DMS79 (cell line): ENCODE measurements around the gene RAB7A.

ENCODE experiments used
- DNase-seq: peaks from one replicate; lab custom pipeline; 2025; lab: John Stamatoyannopoulos, UW

Gene RAB7A

GRCh38 chr3:128788268-128788869 is 62.4 kb downstream of the RAB7A start:
- DNase-seq: no peak

DNA sequence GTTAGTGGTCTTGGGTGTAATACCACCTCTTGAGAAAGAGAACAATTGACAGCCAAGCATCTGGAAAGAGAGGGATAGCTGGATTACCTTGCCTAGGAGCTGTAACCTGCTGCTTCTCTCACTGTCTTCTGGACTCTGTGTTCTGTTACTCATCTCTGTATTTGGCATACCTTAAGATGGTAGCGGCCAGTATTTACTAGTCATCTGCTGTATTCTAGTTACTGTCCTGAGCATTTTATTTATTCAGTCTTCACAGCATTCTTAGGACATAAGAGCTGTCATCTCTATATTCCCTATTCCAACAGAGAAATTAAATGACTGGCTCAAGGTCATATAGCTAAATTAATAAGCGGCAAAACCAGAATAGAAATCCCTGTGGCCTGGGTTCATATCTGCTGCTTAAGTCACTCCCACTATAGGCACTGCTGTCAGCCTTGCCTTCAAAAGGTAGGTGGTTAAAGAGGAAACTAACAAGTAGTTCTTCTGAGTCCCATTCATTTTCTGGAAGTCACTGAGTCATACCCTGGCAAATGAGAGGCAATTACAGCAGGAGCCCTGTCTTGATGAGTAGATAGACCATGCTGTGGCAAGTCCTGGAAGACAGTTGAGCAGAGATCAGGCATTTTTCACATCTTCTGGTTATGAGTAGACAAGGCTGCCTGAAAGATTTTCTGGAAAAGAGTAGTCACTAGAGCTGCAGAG is 68.2 kb downstream of the RAB7A start:
- no peak for DNase-seq

- DNase-seq: peak; percentile 2
Measured at GRCh38 chr3:128794770-128795649, 69.0 kb downstream of the RAB7A start.

- no peak for DNase-seq
Measured at GRCh38 chr3:128799653-128800052, 73.7 kb downstream of the RAB7A start.

- no peak for DNase-seq
Measured at GRCh38 chr3:128800241-128801187, 74.5 kb downstream of the RAB7A start.

DNA sequence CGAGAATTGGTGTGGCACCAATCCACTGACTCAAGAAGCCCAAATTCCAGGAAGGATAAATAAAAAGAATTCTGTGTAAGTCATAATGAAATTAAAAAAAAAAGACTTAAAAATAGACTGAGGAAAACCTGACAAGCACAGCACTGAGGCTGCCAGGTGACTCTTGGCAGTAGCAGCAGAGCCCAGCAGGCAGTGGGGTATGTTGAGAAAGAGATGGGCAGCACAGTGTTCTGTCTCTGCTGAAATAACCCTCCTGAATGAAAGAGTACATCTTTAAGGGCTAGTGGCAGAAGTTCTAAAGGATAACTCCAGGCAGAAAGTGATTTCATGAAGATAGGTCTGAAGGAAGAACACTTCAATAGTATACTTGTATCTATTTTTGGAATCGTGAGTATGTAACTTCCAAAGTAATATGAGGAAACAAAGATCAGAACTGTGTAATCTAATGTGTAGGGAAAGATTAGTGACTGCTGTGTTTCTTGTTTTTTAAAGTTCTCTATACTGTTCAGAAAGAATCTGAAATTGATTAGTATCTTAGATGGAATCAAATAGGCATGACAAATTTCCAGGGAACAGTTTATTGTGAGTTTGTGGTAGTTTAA is 75.9 kb downstream of the RAB7A start:
- no peak for DNase-seq

DNA sequence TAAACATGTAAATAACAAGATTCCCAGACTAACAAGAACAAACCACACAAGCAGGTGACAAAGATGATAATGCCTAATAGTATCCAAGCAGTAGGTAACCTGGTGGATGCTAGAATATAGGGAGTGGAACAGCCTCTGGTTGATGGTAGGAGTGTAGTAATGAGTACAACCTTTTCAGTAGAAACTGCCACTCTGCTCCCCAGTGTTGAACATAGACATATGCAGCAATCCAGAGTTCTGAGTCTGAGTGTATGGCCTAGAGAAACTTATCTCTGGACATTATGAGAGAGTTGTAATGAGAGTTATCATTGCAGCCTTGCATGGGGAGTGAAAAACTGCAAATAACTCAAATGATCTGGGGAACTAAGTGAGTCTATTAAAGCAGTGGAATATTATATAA is 77.3 kb downstream of the RAB7A start:
- DNase-seq: no peak

- DNase-seq: no peak
Measured at GRCh38 chr3:128804017-128804810, 78.2 kb downstream of the RAB7A start.

DNA sequence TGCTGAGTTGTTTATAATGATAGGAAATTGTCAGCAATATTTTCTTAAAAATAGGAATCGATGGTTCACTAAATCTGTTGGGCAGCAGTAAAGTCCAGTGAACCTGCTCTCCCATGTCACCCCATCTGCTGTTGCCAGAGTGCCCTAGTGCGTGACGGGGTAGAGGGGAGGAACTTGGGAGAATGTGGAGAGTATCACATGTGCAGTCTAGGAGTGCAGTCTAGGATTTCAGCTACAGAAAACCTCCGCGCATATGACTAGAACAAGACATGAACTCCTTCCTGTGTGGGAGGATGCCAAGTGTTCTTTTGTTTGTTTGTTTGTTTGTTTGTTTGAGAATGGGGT is 78.8 kb downstream of the RAB7A start:
- DNase-seq: no peak

DNA sequence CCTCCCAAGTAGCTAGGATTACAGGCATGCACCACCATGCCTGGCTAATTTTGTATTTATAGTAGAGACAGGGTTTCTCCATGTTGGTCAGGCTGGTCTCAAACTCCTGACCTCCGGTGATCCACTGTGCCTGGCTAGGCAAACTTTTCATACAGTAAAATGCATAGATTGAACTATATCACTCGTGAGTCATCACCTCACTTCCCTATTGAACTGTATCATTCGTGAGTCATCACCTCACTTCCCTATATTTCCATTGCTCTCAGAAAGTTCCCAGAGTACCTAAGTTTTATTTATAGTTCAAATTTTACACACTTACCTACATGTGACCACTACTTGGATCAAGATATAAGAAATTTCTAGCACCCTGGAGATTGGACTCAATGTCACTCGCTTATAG is 79.8 kb downstream of the RAB7A start:
- no peak for DNase-seq

GRCh38 chr3:128806588-128806987 is 80.6 kb downstream of the RAB7A start:
- no peak for DNase-seq

DNA sequence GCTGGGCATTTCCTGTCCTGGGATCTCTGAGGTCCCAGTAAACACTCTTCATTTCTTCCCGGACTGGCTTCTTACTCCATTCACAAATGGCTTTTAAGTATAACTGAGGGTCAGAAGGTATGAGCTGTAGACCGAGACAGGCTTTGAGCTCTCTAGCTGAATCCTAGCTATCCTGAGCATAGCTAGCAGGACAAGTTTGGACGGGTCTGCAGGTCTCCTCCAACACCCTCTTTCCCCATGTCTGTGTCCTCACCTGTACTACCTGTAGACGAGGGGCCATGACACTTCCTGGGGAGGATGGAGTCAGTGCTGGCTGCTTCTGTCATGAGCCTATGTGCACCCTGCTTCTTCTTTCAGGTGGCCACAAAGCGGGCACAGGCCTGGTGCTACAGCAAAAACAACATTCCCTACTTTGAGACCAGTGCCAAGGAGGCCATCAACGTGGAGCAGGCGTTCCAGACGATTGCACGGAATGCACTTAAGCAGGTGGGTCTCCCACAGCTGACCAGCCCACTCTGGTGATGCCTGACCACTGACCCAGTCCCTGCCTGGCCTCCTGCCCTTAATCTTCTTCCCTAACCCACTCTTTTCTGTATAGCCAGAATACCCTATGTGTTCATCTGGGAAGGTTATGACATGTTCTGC is 81.3 kb downstream of the RAB7A start:
- DNase-seq: no peak

DNA sequence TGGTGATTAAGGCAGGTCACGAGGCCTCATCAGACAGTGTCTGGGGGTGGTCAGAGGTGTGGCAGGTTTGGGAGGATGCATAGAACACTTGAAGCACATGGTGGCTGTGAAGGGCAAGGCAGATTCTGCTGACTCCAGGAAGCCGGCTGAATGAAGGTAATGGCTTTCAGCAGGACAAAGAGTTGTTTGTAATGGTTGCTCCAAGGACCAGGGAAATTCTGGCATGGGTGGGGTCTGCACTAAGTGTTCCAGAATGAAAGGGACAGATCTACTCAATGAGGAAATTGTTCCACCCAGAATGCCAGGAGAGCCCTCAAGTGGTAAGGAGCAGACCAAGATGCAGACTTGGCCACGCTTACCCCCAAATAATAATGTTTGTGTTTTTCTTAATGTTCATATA is 82.7 kb downstream of the RAB7A start:
- no peak for DNase-seq

- no peak for DNase-seq
Measured at GRCh38 chr3:128813097-128813496, 87.1 kb downstream of the RAB7A start.

GRCh38 chr3:128814060-128814459 is 88.1 kb downstream of the RAB7A start:
- no peak for DNase-seq

GRCh38 chr3:128814519-128815317 is 88.7 kb downstream of the RAB7A start:
- DNase-seq: no peak

GRCh38 chr3:128815318-128816064 is 89.5 kb downstream of the RAB7A start:
- no peak for DNase-seq

DNA sequence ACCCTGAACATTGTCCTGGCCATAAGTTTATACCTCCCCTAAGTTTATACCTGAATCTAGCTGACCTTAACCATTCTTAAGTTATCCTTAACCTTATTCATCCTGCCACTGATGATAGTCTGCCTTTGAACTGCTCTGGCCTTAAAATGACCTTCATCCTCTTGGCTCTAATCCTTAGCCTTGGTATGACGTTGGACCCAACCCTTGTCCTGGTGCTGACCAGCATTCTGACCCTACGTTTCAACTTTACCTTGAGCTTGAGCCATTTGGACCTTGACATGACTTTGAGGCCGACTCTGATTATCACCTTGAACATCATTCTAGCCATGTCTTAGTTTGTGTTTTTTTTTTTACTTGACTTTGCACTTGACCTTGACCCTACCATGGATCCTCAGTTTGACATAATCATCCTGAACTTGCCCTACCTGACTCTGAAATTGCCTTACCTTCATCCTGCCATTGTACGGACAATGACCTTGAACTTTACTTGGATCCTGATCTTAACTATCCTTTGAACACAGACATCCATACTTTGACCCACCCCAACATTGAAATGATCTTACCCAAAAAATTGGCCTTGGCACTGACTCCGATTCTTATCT is 92.3 kb downstream of the RAB7A start:
- DNase-seq: no peak
